ENCODE results near the gene STARD6.
"Not testable (repeated sequence)": the region's sequence is repeated elsewhere in the genome, so short reads cannot be mapped to it uniquely, and the experiment has no call there.

Gene STARD6, protein sequence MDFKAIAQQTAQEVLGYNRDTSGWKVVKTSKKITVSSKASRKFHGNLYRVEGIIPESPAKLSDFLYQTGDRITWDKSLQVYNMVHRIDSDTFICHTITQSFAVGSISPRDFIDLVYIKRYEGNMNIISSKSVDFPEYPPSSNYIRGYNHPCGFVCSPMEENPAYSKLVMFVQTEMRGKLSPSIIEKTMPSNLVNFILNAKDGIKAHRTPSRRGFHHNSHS

DNA sequence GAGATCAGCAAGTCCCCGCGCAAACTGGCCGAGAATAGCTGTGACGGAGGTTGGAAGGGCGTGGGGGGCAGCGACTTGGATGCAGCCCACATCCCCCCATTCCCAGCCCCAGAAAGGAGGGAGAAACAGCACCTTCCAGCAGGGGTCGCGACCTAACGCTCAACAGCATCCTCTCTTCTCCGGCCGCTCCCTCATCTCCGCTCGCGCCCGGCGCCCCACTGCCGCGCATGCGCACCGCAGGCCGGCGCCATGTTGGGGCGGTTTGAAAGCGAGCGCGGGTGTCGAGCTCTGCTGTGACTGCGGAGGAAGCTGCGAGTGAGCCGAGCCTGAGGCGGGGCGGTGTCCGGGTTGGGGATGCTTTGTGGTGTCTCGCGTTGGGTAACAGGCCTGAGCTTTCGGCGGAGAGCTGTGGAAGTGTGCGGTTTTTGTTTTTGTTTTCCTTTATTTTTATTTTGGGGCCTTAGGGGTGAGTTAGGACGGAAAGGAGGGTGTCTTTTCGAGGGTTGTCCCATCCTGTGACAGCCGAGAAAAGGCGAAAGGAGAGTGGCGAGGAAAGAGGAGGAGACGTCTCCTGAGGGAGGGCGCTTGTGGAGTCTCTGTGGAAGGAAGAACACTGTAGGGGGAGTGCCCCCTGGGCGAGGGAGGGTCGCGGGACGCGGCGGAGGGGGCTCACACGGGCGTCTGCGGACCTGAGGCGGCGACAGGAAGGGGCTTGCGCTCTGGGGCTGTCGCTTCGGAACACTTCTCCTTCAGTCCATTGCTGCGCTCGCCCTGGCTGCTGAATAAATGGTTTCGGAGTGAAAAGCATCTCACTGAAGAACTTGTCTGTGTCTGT is at the start of gene STARD6, which contains the start of gene C18orf54:
TSS of gene STARD6 (minus strand) at position 199 of the 835 bp plus-strand sequence. CDS start 3,285 bp downstream, outside the sequence.
TSS of gene C18orf54 (plus strand) at position 247 of the 835 bp plus-strand sequence. CDS start 2,667 bp downstream, outside the sequence.
- peak; percentile 59 to 87 (median 75) for DNase-seq (ENCODE audit: low read depth in 2 of 3, low spot score in 2 of 3)

DNA sequence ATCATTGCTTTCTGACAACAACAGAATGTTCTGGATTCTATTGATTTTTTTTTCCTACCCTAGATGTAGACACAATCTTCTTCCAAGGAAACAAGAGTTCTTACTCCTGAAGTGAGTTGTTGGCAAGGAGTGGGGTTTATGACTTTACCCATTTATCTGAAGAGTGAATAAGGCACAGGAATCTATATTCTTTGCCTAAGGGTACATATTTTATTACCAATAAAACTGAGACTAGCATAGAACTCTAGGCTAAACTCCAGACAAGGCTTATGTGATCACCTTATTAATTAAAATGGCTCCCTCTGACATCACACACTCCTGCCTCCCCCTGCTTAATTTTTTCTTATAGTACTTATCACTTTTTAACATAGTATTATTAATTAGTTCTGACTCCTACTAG is 47.6 kb upstream of the STARD6 start:
- DNase-seq (ENCODE audit: low read depth in 2 of 3, low spot score in 2 of 3): no peak

DNA sequence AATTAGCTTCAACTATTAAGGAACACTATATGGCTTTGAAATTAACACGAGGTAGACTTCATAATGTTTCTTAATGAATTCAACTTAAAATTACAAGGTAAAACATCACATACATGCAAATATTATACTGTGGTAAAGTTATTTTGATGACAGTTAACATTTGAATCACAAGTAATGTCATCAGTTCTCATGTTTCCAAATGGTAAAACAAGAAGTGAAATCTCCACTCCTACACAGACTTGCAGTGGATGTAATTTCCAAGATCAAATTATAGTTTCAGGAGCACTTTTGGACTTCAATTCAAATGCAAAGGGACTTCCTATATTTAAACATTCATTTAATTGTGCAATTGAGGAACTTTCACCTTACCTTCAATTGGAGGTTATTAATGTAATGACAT is 39.1 kb upstream of the STARD6 start:
- DNase-seq (ENCODE audit: low read depth in 2 of 3, low spot score in 2 of 3): no peak

DNA sequence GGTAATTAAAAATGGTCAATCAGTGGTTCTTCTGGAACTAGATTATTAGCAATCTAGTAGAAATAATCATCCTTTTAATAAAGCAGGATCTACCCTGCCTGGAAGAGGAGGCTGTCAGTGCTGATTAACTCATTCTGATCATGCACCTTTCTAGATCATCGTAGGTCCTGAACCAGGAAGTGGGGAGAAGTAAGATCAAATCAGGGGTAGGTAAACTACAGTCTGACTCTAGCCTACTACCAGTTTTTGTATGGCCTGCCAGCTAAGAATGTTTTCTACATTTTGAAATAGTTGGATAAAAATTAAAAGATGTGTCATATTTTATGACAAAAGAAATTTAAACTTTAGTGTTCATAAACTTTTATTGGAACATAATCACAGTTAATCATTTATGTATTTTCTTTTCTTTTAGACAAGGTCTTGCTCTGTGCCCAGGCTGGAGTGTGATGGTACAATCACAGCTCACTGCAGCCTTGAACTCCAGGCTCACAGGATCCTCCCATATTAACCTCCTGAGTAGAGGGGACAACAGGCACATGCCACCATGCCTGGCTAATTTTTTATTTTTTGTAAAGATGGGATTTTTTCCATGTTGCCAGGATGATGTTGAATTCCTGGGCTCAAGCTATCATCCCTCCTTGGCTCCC is 36.1 kb upstream of the STARD6 start:
- no peak for DNase-seq (ENCODE audit: low read depth in 2 of 3, low spot score in 2 of 3)

DNA sequence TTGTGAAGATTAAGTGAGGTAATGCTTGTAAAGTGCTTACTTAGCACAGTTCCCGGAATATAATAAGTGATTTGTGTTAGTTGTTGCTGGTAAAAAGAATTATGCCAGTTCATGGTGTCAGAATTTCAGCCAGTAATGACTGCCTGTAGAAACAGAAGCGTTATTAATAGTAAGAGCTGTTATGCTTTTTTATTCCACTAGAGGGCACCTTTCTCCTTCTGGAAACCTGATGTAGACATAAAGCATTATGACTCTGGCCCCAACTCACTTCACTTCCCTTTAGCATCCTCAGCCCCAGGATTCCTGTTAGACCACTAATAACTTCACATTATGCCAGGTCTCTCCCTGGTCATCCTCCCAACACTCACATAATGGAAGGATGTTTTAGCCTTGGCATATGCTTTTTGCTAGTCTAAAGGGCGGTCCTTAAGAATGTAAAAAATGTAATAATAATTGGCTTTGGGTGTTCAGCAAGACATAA is 34.9 kb upstream of the STARD6 start:
- no peak for DNase-seq (ENCODE audit: low read depth in 2 of 3, low spot score in 2 of 3)

DNA sequence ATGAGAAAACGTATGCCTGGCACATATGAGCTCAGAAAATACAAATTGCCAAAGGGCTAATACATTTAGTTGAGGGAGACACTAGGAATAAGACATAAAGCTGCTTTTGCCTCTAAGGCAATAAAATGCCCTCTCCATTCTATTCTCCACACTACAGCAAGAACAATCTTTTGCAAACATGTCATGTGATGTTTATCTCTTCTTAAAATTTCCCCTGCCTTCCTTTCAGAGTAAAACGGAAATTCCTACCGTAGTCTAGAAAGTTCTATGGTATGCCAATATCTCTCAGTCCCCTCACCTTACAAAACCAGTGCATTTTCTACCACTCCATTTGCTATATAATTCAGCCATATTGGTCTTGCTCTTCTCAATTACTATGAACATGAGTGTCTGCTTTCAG is 33.2 kb upstream of the STARD6 start:
- DNase-seq (ENCODE audit: low read depth in 2 of 3, low spot score in 2 of 3): no peak

DNA sequence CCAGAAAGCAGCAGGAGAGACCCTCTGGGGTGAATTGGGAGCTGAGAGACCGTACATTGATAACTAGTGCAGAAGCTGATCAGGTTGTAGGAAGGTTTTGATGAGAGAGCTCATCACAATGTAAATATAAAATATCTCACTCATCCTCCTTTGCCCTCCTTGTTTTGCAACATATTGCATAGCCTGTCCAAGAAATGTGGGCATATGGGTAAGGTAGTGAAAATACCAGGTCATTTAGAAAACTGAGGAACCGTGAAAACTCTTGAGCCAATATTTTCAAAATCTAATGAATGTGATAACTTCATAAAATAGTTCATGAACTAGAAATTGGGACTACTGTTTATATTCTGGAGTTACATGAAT is 31.5 kb upstream of the STARD6 start:
- no peak for DNase-seq (ENCODE audit: low read depth in 2 of 3, low spot score in 2 of 3)

DNA sequence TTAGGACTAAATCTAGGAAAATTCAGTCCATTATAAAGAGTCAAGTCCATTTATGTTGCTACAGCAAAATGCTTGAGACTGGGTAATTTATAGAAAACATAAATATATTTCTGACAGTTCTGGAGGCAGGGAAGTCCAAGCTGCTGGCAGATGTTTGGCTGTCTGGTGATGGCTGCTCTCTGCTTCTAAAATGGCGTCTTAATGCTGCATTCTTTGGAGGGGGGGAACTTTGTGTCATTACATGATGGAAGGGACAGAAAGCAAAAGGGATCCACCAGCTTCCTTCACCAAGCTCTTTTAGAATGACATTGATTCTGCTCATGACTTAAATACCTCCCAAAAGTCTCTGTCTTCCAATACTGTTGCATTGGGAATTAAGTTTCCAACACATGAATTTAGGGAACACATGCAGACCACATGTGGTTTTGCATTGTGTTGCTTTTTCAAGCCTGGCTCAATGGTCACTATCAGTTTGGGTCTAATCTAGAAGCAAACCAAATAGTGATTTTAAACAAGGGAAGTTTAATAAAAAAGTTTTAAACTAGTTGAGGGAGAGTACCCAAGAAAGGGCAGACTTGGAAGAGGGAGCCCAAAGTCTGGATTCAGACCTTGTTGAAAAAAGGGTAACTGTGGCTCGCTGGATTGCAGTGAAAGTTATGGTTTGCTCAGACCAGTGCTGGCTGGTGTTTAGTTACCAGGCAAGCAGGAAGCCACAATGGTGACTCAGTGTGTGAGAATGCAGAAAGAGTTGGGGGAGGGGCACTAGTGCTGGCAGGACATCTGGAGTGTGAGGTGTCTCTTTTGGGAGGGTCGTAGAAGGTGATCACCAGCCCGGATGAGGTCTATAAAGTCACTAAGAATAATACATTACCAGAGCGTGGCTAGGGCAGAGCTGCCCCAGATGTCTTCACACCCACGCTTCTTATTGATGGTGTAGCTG is 30.8 kb upstream of the STARD6 start:
- DNase-seq (ENCODE audit: low read depth in 2 of 3, low spot score in 2 of 3): peak in 1 of 3 experiments; percentile 7

DNA sequence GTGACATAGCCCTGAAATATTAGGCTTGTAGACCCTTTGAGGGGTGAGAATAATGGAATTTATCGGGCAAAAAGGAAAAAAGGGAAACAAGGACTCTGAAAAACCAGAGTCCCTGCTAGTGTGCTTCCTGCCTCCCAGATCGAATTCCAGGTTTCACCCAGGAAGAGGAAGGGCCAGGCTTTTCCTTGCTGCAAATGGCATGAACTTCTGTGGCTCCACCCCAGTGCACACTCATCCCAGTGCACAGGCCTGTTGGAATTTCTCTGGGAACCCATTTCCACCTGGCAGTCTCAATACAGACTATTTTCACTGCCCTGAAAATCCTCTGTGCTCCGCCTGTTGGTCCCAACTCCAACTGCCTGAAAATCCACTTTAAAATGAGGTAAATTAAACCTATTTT is 30.0 kb upstream of the STARD6 start:
- DNase-seq (ENCODE audit: low read depth in 2 of 3, low spot score in 2 of 3): no peak

DNA sequence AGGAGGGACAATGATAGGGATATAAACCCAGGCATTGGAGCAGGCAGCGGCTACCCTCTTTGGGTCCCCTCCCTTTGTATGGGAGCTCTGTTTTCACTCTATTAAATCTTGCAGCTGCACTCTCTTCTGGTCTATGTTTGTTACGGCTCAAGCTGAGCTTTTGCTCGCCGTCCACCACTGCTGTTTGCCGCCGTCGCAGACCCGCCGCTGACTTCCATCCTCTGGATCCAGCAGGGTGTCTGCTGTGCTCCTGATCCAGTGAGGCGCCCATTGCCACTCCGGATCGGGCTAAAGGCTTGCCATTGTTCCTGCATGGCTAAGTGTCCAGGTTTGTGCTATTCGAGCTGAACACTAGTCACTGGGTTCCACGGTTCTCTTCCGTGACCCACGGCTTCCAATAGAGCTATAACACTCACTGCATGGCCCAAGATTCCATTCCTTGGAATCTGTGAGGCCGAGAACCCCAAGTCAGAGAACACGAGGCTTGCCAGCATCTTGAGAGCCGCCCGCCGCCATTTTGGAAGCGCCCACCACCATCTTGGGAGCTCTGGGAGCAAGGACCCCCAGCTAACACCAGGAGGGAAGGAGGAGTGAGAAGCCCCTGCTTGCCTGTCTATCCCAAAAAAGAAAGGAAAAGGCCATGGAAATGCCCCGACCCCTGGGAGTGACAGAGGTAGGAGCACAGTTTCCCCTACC is 29.3 kb upstream of the STARD6 start:
- DNase-seq (ENCODE audit: low read depth in 2 of 3, low spot score in 2 of 3): not testable (repeated sequence)

DNA sequence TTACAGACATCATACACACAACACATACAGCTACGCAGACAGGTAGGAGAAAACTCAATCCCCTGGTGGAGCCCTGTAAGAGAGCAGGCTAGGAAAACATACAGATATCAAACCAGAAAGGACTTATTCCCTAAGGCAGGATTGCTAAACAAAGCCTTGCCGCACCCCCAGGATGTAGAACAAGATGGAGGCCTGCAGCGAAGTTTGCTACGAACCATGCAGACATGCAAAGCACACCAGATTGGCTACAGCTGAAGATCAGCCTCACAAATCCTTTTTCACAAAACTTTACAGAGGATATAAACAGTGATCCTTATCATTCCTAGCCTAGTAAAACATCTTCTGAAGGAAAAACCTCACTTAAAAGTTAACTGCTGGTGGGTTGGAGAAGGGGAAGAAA is 28.4 kb upstream of the STARD6 start:
- no peak for DNase-seq (ENCODE audit: low read depth in 2 of 3, low spot score in 2 of 3)

DNA sequence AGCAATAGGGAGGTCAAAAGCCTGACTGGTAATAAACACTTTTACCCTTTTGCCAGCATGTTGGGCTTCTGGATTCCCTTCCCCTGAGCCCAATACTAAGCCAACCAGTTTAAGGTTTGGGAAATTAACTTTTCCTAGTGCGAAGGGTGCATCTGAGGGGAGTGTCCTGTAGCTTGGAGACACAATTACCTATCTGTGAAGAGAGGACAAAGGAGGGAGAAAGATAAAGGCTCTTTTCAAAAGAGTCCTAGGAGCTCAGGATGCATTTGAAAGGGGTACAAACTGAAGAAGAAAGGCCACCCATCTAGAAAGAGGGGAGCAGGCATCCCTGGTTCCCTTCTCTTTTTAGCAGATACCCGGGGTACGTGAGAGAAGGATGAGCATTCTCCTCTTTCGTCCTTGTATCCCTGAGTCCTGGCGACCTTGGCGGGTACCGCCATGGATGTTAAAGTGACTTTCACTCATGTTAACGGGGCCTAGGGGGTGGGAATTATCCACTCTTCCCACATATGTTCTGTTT is 25.1 kb upstream of the STARD6 start:
- no peak for DNase-seq (ENCODE audit: low read depth in 2 of 3, low spot score in 2 of 3)

DNA sequence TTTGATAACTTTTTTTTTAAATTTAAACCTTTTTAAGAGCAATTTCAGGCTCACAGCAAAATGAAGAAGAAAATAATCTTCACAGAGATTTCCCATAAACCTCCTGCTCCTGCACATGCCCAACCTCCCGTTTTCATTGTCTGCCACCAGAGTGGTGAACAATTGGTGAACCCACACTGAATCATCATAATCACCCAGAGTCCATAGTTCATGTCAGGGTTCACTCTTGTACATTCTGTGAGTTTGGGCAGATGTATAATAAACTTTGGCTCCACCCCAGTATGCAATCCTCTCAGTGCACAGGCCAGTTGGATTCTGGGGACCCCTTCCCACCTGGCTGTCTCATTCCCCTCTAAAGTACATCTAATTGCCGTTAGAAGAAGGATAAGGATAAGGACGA is 24.4 kb upstream of the STARD6 start:
- DNase-seq (ENCODE audit: low read depth in 2 of 3, low spot score in 2 of 3): no peak

DNA sequence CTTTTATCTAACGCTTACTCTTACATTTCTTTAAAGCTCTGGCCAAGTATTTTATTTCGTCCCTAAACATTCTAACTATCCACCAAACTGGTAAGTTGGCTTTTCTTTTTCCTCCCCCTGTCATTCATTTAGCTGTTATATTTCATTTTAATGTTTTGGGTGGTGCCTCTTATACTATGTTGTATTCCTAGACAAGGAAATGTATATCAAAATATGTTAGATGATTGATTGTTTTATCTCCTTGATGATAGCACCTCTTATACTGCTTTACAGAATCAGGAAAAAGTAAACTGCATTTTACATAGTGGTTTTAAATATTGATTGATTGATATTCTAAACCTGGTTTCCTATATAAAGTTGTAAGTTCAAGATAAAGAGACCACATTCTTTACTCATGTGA is 24.0 kb upstream of the STARD6 start:
- DNase-seq (ENCODE audit: low read depth in 2 of 3, low spot score in 2 of 3): no peak

DNA sequence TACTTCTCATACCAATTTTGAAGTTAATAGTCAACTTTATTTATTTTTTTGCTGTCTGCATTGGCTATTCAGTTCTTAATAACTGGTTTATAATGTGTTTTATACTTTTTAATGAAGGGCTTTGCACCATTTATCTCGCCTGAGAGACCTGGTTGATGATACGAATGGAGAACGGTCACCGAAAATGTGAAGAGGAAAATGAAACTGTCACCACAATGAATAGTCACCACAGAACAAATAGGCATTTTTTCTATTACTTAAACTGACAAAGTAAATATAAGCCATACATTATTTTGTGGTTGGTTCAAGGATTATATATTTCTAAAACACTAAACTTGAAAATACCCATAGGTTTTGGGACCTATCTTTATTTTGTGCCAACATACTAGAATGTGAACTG is 20.4 kb upstream of the STARD6 start:
- no peak for DNase-seq (ENCODE audit: low read depth in 2 of 3, low spot score in 2 of 3)

DNA sequence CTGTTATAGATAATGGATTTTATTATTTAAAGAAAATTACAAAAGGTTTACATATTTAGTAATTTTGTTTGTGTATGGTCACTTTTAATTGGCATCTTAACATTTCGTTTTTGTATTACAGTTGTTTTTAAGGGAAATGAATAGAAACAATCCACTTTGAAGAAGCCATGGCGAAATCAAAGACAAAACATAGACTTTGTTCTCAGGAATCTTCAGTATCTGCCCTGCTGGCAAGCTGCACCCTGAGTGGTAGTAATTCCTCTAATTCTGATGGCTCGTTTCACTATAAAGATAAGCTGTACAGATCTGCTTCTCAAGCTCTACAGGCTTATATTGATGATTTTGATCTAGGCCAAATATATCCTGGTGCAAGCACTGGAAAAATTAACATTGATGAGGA is 2.7 kb upstream of the STARD6 start:
- DNase-seq (ENCODE audit: low read depth in 2 of 3, low spot score in 2 of 3): no peak

DNA sequence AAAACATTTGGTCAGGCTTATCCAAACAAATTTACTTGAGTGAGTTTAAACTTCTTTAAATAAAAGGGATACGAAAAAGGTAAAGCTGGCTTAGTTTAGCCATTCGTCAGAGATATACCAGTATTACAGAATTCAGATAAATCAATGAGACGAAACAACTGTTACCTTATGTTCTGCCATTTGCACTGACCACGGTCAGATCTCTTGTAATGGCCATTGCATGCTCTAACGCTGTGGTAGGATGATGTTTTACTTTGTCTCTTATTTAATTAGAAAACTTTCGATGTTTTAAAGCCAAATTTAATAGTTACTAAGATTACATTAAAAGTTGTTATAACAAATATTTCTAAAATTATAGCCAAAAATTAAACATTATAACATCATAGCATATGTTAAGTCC is 1.6 kb upstream of the STARD6 start:
- no peak for DNase-seq (ENCODE audit: low read depth in 2 of 3, low spot score in 2 of 3)

DNA sequence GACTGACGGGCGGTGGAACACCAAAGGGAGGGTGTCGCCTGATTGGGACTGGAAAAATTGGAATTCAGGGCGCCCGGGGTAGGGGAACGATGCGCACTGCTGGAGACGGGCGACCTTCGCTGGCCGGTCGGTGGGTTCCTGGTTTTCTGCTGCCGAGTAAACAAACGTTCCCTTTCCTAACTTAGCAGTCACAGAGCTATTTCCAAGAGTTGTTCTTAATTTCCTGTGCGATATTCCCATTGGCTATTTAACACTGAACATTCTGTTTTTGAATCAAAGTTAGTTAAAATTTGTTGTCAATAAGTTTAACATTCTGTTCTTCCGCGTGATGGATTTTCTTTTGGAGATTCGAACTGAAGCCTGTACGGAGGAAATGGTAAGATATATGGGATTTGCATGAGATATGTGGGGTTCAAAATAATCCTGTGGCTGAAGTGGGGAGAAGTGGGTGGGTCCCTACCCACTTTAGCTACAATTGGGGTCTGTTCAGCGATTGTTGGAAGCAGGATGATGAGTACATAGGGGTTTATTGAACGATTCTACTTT is 910 bp upstream of the STARD6 start:
- DNase-seq (ENCODE audit: low read depth in 2 of 3, low spot score in 2 of 3): no peak

DNA sequence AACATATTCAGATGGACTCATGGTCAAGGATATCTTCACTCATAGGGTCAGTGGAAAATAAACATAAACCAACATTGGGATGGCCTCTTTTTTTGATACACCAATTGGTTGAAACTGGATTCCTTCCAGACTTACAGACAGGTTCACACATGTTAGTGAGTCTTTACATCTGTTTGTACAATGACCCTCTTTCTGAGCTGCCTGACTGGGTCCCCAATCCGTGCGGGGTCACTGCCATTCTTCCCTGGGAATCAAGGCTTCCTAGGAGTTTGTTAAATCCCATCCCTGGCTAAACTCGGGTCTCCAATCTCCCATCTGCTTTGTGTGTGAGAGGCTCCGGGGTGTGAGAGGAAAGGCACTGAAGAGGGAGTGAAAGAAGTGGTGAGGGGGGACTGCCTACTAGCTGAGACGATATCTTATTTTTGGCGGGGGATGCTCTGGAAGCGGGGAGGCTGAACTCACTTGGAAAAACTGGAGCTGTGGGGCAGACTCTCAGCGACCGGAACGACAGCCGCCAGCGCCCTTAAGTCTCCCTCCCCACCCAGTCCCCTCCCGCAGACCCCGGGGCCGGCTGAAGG is 487 bp downstream of the STARD6 start:
- DNase-seq (ENCODE audit: low read depth in 2 of 3, low spot score in 2 of 3): peak in 1 of 3 experiments; percentile 6

Data from activated CD8-positive, alpha-beta memory T cell treated with anti-CD3 and anti-CD28 coated beads for 48 hours (primary cell).